H1 (cell line): ENCODE data around the gene PGLYRP1. TPM values are rescaled to one million over a fixed set of nuclear protein-coding genes. Genes with fewer than 3 reads are reported as not detected.

Experiments
- CTCF ChIA-PET: fragments of 300-600 bp; sonication (Branson Sonifier 250); formaldehyde crosslinking; loops from one replicate; lab custom pipeline; 2021; ENCODE audit not compliant: partially characterized antibody; lab: Charles Lee
- POLR2A ChIA-PET: fragments of 300-600 bp; sonication (Branson Sonifier 250); formaldehyde crosslinking; loops from one replicate; lab custom pipeline; 2021; ENCODE audit warnings: inconsistent platforms; ENCODE audit not compliant: partially characterized antibody; lab: Charles Lee
- DNase-seq, 2 experiments: peaks; one replicate each; pipeline versions ENCODE4 v3.0.0 to v3.0.0-alpha.2; 2010 to 2022; ENCODE audit warnings: low spot score in 2 of 2, low read depth in 1 of 2, mixed read lengths in 1 of 2
- FAIRE-seq: peaks from 2 replicates; lab custom pipeline; 2011; peaks lifted over from hg19 to GRCh38; lab: Jason Lieb, UNC
- H2AFZ ChIP-seq: 2 replicates; pipeline ENCODE4 v1.8.1; 2012; ENCODE audit warnings: low read length, inconsistent platforms
- H2AK5ac ChIP-seq: 2 replicates; pipeline ENCODE4 v1.6.1; 2013; ENCODE audit warnings: low read depth, low read length
- H2BK120ac ChIP-seq: replicated peaks from 2 replicates; pipeline ENCODE3; 2013; ENCODE audit warnings: low read depth, low read length, inconsistent platforms
- H2BK12ac ChIP-seq: 2 replicates; pipeline ENCODE4 v1.6.1; 2013; ENCODE audit warnings: low read depth, low read length
- H2BK15ac ChIP-seq: 2 replicates; pipeline ENCODE4 v1.6.1; 2013; ENCODE audit warnings: low read length
- H2BK20ac ChIP-seq: 2 replicates; pipeline ENCODE4 v1.6.1; 2013; ENCODE audit warnings: low read length
- H2BK5ac ChIP-seq: 2 replicates; pipeline ENCODE4 v1.6.1; 2013; ENCODE audit warnings: low read depth, low read length
- H3K14ac ChIP-seq: 2 replicates; pipeline ENCODE4 v1.6.1; 2013; ENCODE audit warnings: inconsistent platforms; ENCODE audit not compliant: insufficient read length
- H3K18ac ChIP-seq: 2 replicates; pipeline ENCODE4 v1.6.1; 2013; ENCODE audit warnings: low read length; ENCODE audit errors: extremely low read depth
- H3K23ac ChIP-seq: 2 replicates; pipeline ENCODE4 v1.6.1; 2013; ENCODE audit warnings: inconsistent platforms; ENCODE audit not compliant: insufficient read length
- H3K23me2 ChIP-seq: 2 replicates; pipeline ENCODE4 v1.6.1; 2013; ENCODE audit warnings: low read depth, low read length
- H3K27ac ChIP-seq: 2 replicates; pipeline ENCODE4 v1.6.1; 2011; ENCODE audit warnings: low read depth, low read length, inconsistent platforms
- H3K27me3 ChIP-seq, 4 experiments: replicated peaks in 1 of 4; 1 replicate in 1 of 4; 2 replicates in 3 of 4; pipeline versions ENCODE4 v1.6.1 to v1.8.1; 2011 to 2013; ENCODE audit warnings: low read length in 3 of 4, mild to moderate bottlenecking in 3 of 4, inconsistent platforms in 2 of 4, mixed read lengths in 2 of 4, moderate library complexity in 1 of 4; ENCODE audit not compliant: control insufficient read depth in 3 of 4, insufficient read depth in 3 of 4; ENCODE audit errors: extremely low read depth in 1 of 4
- H3K36me3 ChIP-seq, 4 experiments: 2 replicates each; pipeline versions ENCODE4 v1.6.1 to v1.8.1; 2011 to 2013; ENCODE audit warnings: mild to moderate bottlenecking in 4 of 4, low read length in 3 of 4, moderate library complexity in 2 of 4, control low read depth in 1 of 4, inconsistent platforms in 1 of 4; ENCODE audit not compliant: insufficient read depth in 4 of 4, control insufficient read depth in 2 of 4
- H3K4ac ChIP-seq: replicated peaks from 2 replicates; pipeline ENCODE3; 2013; ENCODE audit warnings: low read length, low read depth, mixed read lengths, inconsistent platforms; ENCODE audit not compliant: insufficient read length
- H3K4me1 ChIP-seq, 4 experiments: replicated peaks in 1 of 4; 1 replicate in 1 of 4; 2 replicates in 3 of 4; pipeline versions ENCODE4 v1.6.1 to v1.8.1; 2011 to 2013; ENCODE audit warnings: low read length in 3 of 4, inconsistent platforms in 2 of 4, mixed read lengths in 1 of 4; ENCODE audit not compliant: insufficient read depth in 4 of 4, control insufficient read depth in 3 of 4
- H3K4me2 ChIP-seq, 2 experiments: 2 replicates each; pipeline versions ENCODE4 v1.6.1 to v1.8.1; 2011 to 2013; ENCODE audit warnings: low read depth in 2 of 2, low read length in 2 of 2, control low read depth in 1 of 2, inconsistent platforms in 1 of 2, mild to moderate bottlenecking in 1 of 2; ENCODE audit not compliant: insufficient read depth in 1 of 2
- H3K4me3 ChIP-seq, 4 experiments: fragments of 200-600, 300-600 bp in 1 of 4; sonication (generic), shearing (Covaris generic), sonication (Bioruptor Twin) in 1 of 4; 2 replicates each; pipeline versions ENCODE4 v1.5.1 to v1.8.1; 2011 to 2016; ENCODE audit warnings: low read length in 4 of 4, low read depth in 3 of 4, control low read depth in 2 of 4, inconsistent platforms in 2 of 4, mild to moderate bottlenecking in 2 of 4, mixed read lengths in 1 of 4, moderate library complexity in 1 of 4; ENCODE audit not compliant: insufficient read depth in 2 of 4; ENCODE audit errors: extremely low read depth in 1 of 4
- H3K56ac ChIP-seq: replicated peaks from 2 replicates; pipeline ENCODE3; 2013; ENCODE audit warnings: low read depth, mild to moderate bottlenecking, mixed read lengths, low read length, inconsistent platforms; ENCODE audit not compliant: insufficient read length
- H3K79me1 ChIP-seq: 2 replicates; pipeline ENCODE4 v1.6.1; 2013; ENCODE audit warnings: low read depth, low read length, control low read depth
- H3K79me2 ChIP-seq, 2 experiments: 2 replicates each; pipeline versions ENCODE4 v1.6.1 to v1.8.1; 2012 to 2013; ENCODE audit warnings: low read length in 2 of 2, mild to moderate bottlenecking in 2 of 2, inconsistent platforms in 1 of 2; ENCODE audit not compliant: insufficient read depth in 2 of 2, control insufficient read depth in 1 of 2
- H3K9ac ChIP-seq, 4 experiments: replicated peaks in 1 of 4; 1 replicate in 1 of 4; 2 replicates in 3 of 4; pipeline versions ENCODE4 v1.6.1 to v1.8.1; 2011 to 2013; ENCODE audit warnings: low read depth in 3 of 4, low read length in 3 of 4, control low read depth in 2 of 4, mild to moderate bottlenecking in 2 of 4, moderate library complexity in 2 of 4, inconsistent platforms in 1 of 4; ENCODE audit errors: extremely low read depth in 1 of 4
- H3K9me3 ChIP-seq, 2 experiments: 2 replicates each; pipeline versions ENCODE4 v1.6.1 to v1.8.1; 2012 to 2013; ENCODE audit warnings: mild to moderate bottlenecking in 2 of 2, moderate library complexity in 2 of 2, control low read depth in 1 of 2, inconsistent platforms in 1 of 2, low read depth in 1 of 2, low read length in 1 of 2, mixed read lengths in 1 of 2; ENCODE audit not compliant: insufficient read depth in 2 of 2
- H4K20me1 ChIP-seq, 2 experiments: replicated peaks in 1 of 2; 2 replicates each; pipeline versions ENCODE3 to v1.8.1; 2011 to 2013; ENCODE audit warnings: inconsistent platforms in 2 of 2, low read length in 2 of 2, mild to moderate bottlenecking in 1 of 2; ENCODE audit not compliant: insufficient read depth in 2 of 2, control insufficient read depth in 1 of 2
- H4K5ac ChIP-seq: 2 replicates; pipeline ENCODE4 v1.6.1; 2013; ENCODE audit warnings: low read length, low read depth, mixed read lengths, inconsistent platforms; ENCODE audit not compliant: insufficient read length
- H4K8ac ChIP-seq: 2 replicates; pipeline ENCODE4 v1.8.0; 2013; ENCODE audit warnings: mild to moderate bottlenecking, moderate library complexity, low read length, inconsistent platforms; ENCODE audit not compliant: insufficient read depth; ENCODE audit errors: extremely low read depth
- H4K91ac ChIP-seq: replicated peaks from 2 replicates; pipeline ENCODE3; 2013; ENCODE audit warnings: low read length, mixed read lengths, inconsistent platforms; ENCODE audit not compliant: insufficient read length
- WGBS, 2 experiments: shearing (Covaris generic) in 1 of 2; methylation state at CpG; one replicate each; pipeline versions ENCODE4 v1.1.6 to v1.1.7; 2013 to 2015; ENCODE audit warnings: low lambda C conversion rate in 2 of 2, mixed read lengths in 2 of 2, inconsistent platforms in 1 of 2, low coverage in 1 of 2, missing lambda C conversion rate in 1 of 2; ENCODE audit not compliant: insufficient replicate concordance in 2 of 2, insufficient coverage in 1 of 2, insufficient read length in 1 of 2; ENCODE audit errors: extremely low coverage in 1 of 2, missing lambda C conversion rate in 1 of 2; 5-methylcytosine and 5-hydroxymethylcytosine counted together
- polyA plus RNA-seq, 7 experiments: library from polyadenylated mRNA; depleted of rRNA in 3 of 7; stranded (reverse) in 5 of 7; unstranded in 2 of 7; fragments of >200 nt in 5 of 7; fragments of 200-250 nt in 2 of 7; gene quantifications; 1 replicate in 5 of 7; 2 replicates in 1 of 7; 4 replicates in 1 of 7; pipeline versions ENCODE4 v1.2.1 to v1.2.3, GENCODE V29; 2011 to 2013; ENCODE audit warnings: missing spikeins in 2 of 7, mixed read lengths in 2 of 7
- total RNA-seq: library from RNA; stranded (reverse); fragmentation: NEBNext Ultra II Directional; extraction: Animal tissue kit (Norgen Biotek cat#: 25700); gene quantifications from 2 replicates; pipeline ENCODE4 v1.2.1, GENCODE V29; 2021

The PGLYRP1 gene
- total and polyA plus RNA-seq, 2 of the 8 experiments (the other 6 are each of a cell fraction or from before 2014, with no cell fraction given), result not detected

DNA sequence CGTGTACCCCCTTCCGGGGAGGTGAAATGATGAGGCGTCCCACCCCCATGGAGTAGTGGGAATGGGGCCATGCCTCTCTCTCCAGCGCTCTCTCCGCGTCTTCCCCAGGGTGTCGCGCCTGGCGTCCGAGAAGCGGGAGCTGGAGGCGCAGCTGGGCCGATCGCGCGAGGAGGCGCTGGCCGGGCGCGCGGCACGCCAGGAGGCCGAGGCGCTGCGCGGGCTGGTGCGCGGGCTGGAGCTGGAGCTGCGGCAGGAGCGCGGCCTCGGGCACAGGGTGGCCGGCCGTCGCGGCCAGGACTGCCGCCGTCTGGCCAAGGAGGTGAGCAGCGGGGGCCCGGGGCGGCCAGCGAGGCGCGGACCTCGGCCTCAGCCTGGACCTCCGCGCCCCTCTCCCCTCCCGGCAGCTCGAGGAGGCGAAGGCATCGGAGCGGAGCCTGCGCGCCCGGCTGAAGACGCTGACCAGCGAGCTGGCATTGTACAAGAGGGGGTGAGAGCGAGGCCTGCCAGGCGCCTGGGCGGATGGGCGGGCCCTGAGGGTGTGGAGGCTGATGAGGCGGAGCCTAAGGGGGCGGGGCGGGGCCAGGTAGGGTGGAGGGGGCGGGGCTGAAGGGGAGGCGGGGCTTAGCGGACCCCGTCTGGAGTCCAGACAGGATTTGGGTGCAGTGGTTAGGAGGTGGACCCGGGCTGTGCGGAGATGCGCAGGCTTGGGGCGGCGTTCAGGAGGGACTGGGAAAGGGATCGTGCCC, 7.7 kb downstream of the PGLYRP1 start:
- Histone ChIP-seq H2AFZ (no peak overlapping the region; the same call in 1 of the 2 replicates), H2BK120ac (no peak overlapping the region), H4K8ac (peak overlapping the region; percentile 48; the same call in 1 of the 2 replicates), H3K18ac (no peak overlapping the region; the same call in 1 of the 2 replicates), H3K9me3 (no peaks in the 10 kb centered on the region), H3K4me2 (peak overlapping the region; percentile 85 to 99), H3K4me3 (peak overlapping the region; percentile 41 to 55 (median 50)), H3K23me2 (peaks cover 19% of the 10 kb centered on the region; the same call in 1 of the 2 replicates), H2BK5ac (no peak overlapping the region), H2AK5ac (no peak overlapping the region), H3K14ac (no peak overlapping the region), H3K23ac (no peak overlapping the region), H4K5ac (no peak overlapping the region), H4K20me1 (peaks cover 5 to 13% of the 10 kb centered on the region in 2 experiments), H2BK20ac (no peak overlapping the region), H4K91ac (no peak overlapping the region), H3K79me2 (no peaks in the 10 kb centered on the region), H3K36me3 (peaks cover 0 to 3% (median 0%) of the 10 kb centered on the region in 4 experiments; a peak in 3 of 8 replicates), H3K4ac (no peak overlapping the region), H3K9ac (peak overlapping the region; percentile 25 to 67 (median 40)), H2BK15ac (no peak overlapping the region), H3K27me3 (peaks cover 5 to 20% (median 19%) of the 10 kb centered on the region in 4 experiments), H3K4me1 (peaks cover 0 to 10% (median 8%) of the 10 kb centered on the region in 4 experiments; a peak in 6 of 7 replicates), H3K56ac (no peak overlapping the region), H2BK12ac (no peak overlapping the region), H3K27ac (no peak overlapping the region), H3K79me1 (no peaks in the 10 kb centered on the region)
- ChIA-PET POLR2A (interaction anchor here (0.8 to 1.5 kb wide), 5 partner anchors 10 to 112 kb away, joined by 3 to 4 read pairs (median 3); partner anchors contain the start of gene CCDC61), CTCF (interaction anchor here (0.5 to 3.3 kb wide), 3 partner anchors 13 to 62 kb away, joined by 3 to 13 read pairs (median 6); no protein-coding TSS in a partner anchor)
- 4% methylated on average over 44 of the region's 74 CpGs; no CpG with 5 or more reads in 1 of the 2 experiments for WGBS, 2 experiments
- DNase-seq (peak; percentile 70 to 93), FAIRE-seq (no peak)
